ENCODE measurements around the gene SEPTIN12. TPM values are rescaled to one million over a fixed set of nuclear protein-coding genes. Genes with fewer than 3 reads are reported as not detected.

Gene SEPTIN12
- total and polyA plus RNA-seq, 4 donors, result not detected

GRCh38 chr16:4733747-4734062, 54.4 kb downstream of the SEPTIN12 start:
- H3K9ac ChIP-seq (ENCODE audit: low read depth in 1 of 2, low read length in 2 of 2), result peak overlapping the region; percentile 0 to 75

More at GRCh38 chr16:4733747-4734062, 54.4 kb downstream of the SEPTIN12 start:
- H3K9me3 ChIP-seq (ENCODE audit: control insufficient read depth in 4 of 4, low read length in 3 of 4), result no peaks in the 10 kb centered on the region
- H3K36me3 ChIP-seq (ENCODE audit: control insufficient read depth in 4 of 4, insufficient read depth in 3 of 4, low read depth in 1 of 4, low read length in 3 of 4), result peaks cover 0 to 14% (median 7%) of the 10 kb centered on the region in 4 donors
- H3K27me3 ChIP-seq (ENCODE audit: control insufficient read depth in 4 of 4, insufficient read depth in 4 of 4, low read length in 3 of 4), result no peaks in the 10 kb centered on the region
- WGBS, result under 1% methylated on average over 19 of the region's 19 CpGs
- H3K27ac ChIP-seq (ENCODE audit: low read depth in 1 of 2, low read length in 2 of 2), result peak overlapping the region; percentile 22 to 92
- H3K4me1 ChIP-seq (ENCODE audit: control insufficient read depth in 4 of 4, insufficient read depth in 4 of 4, low read length in 3 of 4), result peaks cover 2 to 12% (median 9%) of the 10 kb centered on the region in 4 donors
- no peak for TF ChIP-seq REST (IDR thresholded peaks at IDR 0.05)
- no peak for TF ChIP-seq EGR1 (IDR thresholded peaks at IDR 0.05; ENCODE audit: low read depth in 2 of 2)
- no peak for TF ChIP-seq HNF4A (conservative IDR thresholded peaks at IDR 0.05)
- TF ChIP-seq, protein P1, sequence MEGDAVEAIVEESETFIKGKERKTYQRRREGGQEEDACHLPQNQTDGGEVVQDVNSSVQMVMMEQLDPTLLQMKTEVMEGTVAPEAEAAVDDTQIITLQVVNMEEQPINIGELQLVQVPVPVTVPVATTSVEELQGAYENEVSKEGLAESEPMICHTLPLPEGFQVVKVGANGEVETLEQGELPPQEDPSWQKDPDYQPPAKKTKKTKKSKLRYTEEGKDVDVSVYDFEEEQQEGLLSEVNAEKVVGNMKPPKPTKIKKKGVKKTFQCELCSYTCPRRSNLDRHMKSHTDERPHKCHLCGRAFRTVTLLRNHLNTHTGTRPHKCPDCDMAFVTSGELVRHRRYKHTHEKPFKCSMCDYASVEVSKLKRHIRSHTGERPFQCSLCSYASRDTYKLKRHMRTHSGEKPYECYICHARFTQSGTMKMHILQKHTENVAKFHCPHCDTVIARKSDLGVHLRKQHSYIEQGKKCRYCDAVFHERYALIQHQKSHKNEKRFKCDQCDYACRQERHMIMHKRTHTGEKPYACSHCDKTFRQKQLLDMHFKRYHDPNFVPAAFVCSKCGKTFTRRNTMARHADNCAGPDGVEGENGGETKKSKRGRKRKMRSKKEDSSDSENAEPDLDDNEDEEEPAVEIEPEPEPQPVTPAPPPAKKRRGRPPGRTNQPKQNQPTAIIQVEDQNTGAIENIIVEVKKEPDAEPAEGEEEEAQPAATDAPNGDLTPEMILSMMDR (IDR thresholded peaks at IDR 0.05; ENCODE audit: low read depth, low read length, missing input control), result no peak
- no peak for TF ChIP-seq ZBTB33 (IDR thresholded peaks at IDR 0.05)
- TF ChIP-seq YY1 (IDR thresholded peaks at IDR 0.05), result no peak
- TF ChIP-seq FOXA2 (IDR thresholded peaks at IDR 0.05), result no peak
- TF ChIP-seq, protein P2, sequence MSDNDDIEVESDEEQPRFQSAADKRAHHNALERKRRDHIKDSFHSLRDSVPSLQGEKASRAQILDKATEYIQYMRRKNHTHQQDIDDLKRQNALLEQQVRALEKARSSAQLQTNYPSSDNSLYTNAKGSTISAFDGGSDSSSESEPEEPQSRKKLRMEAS (IDR thresholded peaks at IDR 0.05), result no peak
- TF ChIP-seq RAD21 (IDR thresholded peaks at IDR 0.05), result no peak
- no peak for TF ChIP-seq JUND (IDR thresholded peaks at IDR 0.05)
- no peak for TF ChIP-seq RXRA (IDR thresholded peaks at IDR 0.05)
- TF ChIP-seq ATF3 (IDR thresholded peaks at IDR 0.05), result no peak
- no peak for TF ChIP-seq SP1 (IDR thresholded peaks at IDR 0.05)
- no peak for TF ChIP-seq TAF1 (conservative IDR thresholded peaks at IDR 0.05)
- TF ChIP-seq NR2F2 (IDR thresholded peaks at IDR 0.05), result no peak
- TF ChIP-seq HNF4G (IDR thresholded peaks at IDR 0.05), result no peak
- TF ChIP-seq GABPA (IDR thresholded peaks at IDR 0.05 in 1 of 2, conservative IDR thresholded peaks at IDR 0.05 in 1 of 2), result no peak
- no peak for TF ChIP-seq FOXA1 (IDR thresholded peaks at IDR 0.05)
- no peak for DNase-seq (ENCODE audit: low spot score)
- peak overlapping the region; percentile 79 to 92 (median 87) for H3K4me3 ChIP-seq (ENCODE audit: low read depth in 1 of 3, low read length in 3 of 3)
